NCI-H146 (cell line): ENCODE measurements around the gene LRIT2.
"Not testable (repeated sequence)": the region's sequence is repeated elsewhere in the genome, so short reads cannot be mapped to it uniquely, and the experiment has no call there.

ENCODE experiments used
- DNase-seq: peaks from one replicate; lab custom pipeline; 2025; lab: John Stamatoyannopoulos, UW

LRIT2 gene

GRCh38 chr10:84180386-84180785 is 45.0 kb downstream of the LRIT2 start:
- DNase-seq: not testable (repeated sequence)

GRCh38 chr10:84179059-84179710 is 46.2 kb downstream of the LRIT2 start:
- peak; percentile 67 for DNase-seq

DNA sequence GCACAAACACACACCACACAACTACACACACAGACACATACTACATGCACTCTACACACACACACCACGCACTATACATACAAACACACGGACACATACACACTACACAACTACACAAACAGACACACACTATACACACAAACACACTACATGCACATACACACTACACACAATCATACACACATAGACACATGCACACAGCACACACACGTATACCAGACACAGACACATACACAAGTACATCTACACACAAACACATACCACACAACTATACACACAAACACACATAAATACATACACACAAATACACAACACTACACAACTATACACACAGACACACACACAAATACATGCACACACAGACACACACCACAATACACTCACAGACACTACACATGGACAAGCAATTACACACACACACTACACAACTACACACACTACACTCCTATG is 47.2 kb downstream of the LRIT2 start:
- no peak for DNase-seq

DNA sequence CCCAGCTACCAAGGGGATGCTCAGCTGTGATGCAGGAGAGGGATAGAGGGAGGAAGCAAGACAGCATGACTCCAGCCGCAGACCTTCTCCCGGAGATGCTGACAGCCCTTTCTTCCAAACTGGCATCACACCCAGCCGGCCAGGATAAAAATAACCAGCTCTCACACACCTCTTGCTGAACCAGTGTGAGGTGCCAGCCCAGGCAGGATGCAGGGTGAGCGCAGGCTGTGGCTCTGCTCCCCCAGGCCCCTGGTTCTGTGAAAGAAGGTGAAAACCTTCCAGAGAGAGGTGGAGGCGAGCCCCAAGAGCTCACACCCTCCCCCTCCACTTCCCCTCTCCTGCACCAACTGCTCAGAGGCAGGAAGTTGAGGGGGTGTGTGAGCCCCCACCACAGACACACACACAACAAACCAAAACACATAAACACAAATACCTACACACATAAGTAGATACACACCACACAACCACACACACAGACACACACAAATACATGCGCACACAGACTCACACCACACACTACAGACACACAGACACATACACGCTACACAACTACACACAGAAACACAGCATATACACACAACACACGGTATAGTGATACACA is 47.7 kb downstream of the LRIT2 start:
- no peak for DNase-seq

GRCh38 chr10:84176836-84177474 is 48.4 kb downstream of the LRIT2 start:
- DNase-seq: no peak

DNA sequence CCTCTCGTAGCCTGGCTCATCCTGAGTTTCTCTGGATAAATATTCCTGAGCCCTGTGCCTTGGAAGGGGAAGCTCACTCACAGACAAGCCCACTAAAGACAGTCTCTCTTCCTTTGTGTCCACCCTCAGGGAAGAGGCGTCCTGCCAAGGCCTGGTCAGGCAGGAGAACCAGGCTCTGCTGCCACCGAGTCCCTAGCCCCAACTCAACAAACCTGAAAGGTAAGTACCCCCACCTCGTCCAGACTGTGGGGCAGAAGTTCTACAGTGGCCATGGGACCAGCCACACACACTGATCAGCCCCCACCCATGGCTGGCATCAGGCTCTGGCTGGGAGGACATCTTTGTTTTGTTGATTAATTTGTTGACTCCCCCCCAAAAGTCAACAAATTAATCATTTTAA is 49.0 kb downstream of the LRIT2 start:
- DNase-seq: no peak

DNA sequence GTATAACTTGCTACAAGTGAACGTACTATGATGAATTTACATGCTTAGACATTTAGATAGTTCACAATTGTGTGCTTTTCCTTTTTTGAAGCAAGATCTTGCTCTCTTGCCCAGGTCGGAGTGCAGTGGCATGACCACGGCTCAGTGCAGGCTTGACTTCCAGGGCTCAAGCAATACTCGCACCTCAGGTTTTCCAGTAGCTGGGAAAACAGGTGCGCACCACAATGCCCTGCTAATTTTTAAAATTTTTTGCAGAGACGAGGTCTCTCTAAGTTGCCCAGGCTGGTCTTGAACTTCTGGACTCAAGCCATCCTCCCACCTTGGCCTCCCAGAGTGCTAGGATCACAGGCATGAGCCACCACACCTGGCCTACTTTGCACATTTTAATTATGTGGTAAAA is 49.9 kb downstream of the LRIT2 start:
- DNase-seq: no peak

DNA sequence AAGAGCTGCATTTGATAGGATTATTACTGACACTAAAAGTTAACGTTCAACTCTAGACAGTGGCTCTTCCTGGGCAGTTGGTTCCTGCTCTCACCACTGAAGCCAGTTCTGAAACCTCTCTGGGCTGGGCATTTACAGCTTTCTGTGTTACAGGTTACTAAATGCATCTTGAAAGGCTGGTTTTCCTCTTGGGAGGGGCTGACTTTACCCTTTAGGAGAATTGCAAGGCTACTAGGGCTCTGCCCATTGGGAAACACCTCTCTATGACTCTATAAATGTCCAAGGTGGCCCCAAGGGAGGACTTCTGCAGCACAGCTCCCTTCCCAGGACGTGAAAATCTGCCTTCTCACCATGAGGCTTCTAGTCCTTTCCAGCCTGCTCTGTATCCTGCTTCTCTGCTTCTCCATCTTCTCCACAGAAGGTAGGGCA is 51.8 kb downstream of the LRIT2 start, which contains the start of gene GPR15LG:
TSS of gene GPR15LG (plus strand) at position 301 of the 429 bp plus-strand sequence. CDS start at position 352, 51 bp downstream.
- DNase-seq: no peak

- no peak for DNase-seq
These were observed 52.6 kb downstream of the LRIT2 start for GRCh38 chr10:84172467-84173356.

- DNase-seq: not testable (repeated sequence)
These were observed 53.5 kb downstream of the LRIT2 start for GRCh38 chr10:84171700-84172466.

DNA sequence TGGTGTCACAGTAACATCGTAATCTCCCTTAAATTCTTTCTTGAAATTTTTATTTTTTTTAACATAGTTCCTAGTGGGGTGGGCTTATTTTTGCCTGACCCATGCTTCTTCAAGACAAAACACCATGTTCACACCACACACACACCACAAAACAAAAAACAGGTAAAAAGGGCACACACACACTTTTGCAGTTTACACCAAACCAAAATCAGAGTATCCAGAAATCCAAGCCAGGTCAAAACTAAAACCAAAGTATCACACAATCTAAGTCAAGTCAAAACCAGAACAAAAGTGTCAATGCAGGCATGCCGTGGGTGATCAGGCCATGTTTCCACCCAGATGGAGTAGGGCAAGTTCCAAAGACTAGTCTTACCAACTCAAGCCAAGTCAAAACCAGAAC is 54.1 kb downstream of the LRIT2 start:
- not testable (repeated sequence) for DNase-seq
